Heart left ventricle (tissue), 13 donors: ENCODE results near the gene CLHC1.

Experiments
- CTCF ChIP-seq, 12 donors: fragments of 200-600 bp; sonication (generic) in 4 of 12; IDR thresholded peaks; one replicate each; pipeline versions ENCODE4 v1.5.0 to v1.8.0; 2018 to 2022; ENCODE audit warnings: antibody characterized with exemption in 12 of 12, mild to moderate bottlenecking in 5 of 12
- POLR2A ChIP-seq, 2 donors: fragments of 450-650 bp; IDR thresholded peaks; one replicate each; pipeline ENCODE4 v1.6.1; 2017; ENCODE audit warnings: antibody characterized with exemption in 2 of 2, mild to moderate bottlenecking in 2 of 2, moderate library complexity in 2 of 2
- donor health status: ischemic (EF 13 %, LVEDD 7.1; RV severe dilation, severe dysfunction).
- donor health status: DM: no; HTN: yes; CAD: no.
- donor health status: DM: no; HTN: no; CAD: no.
- donor health status: ischemic (EF 25% LVEDD 6.9; RV normal size, moderate dysfunction).
- donor health status: ischemic (EF 25% LVEDD 5.7; RV mildly dilated, moderate dysfunction).
- donor health status: ischemic (EF 35%, LVEDD 5.7; RV mildly dilated, moderate dysfunction).
- donor health status: nonischemic (EF 11% LVEDD 7.7; RV severe dilation, severe dysfunction).
- donor health status: DM: yes; HTN: yes; CAD: no.
- donor health status: PGD.
- donor health status: ischemic (EF 29% LVEDD 5.4; RV normal size, mild dysfunction).
- donor health status: nonischemic (EF 23%, LVEDD 6.1; RV moderate dilation, normal function).

- TF ChIP-seq CTCF (IDR thresholded peaks at IDR 0.05) (peak; percentile 48 to 85 (median 73)), POLR2A (IDR thresholded peaks at IDR 0.05) (no peak)
Measured at GRCh38 chr2:55168221-55169154, 63.6 kb downstream of the CLHC1 start.
